AG04450 (cell line): Measurements from ENCODE around the gene CNR2. TPM values are rescaled to one million over a fixed set of nuclear protein-coding genes. Genes with fewer than 3 reads are reported as not detected.

Experiments used
- CTCF ChIA-PET: fragments of 300-600, 350-600 bp; formaldehyde crosslinking; extraction: SDS; loops from one replicate; lab custom pipeline; 2022; ENCODE audit warnings: antibody characterized with exemption, inconsistent platforms; lab: Charles Lee
- POLR2A ChIA-PET: fragments of 350-600 bp; formaldehyde crosslinking; extraction: SDS; loops from one replicate; lab custom pipeline; 2021; ENCODE audit warnings: antibody characterized with exemption, inconsistent platforms; lab: Yijun Ruan, JAX
- DNase-seq: peaks from one replicate; pipeline ENCODE4 v3.0.0-alpha.2; 2011; ENCODE audit warnings: low read depth, low spot score
- H3K27ac ChIP-seq: one replicate; pipeline ENCODE4 v1.5.1; 2012; ENCODE audit warnings: low read depth, low read length, control low read depth
- H3K27me3 ChIP-seq: one replicate; pipeline ENCODE4 v1.6.0; 2012; ENCODE audit warnings: low read length; ENCODE audit not compliant: control insufficient read depth, insufficient read depth
- H3K4me3 ChIP-seq: 2 replicates; pipeline ENCODE4 v1.5.1; 2011; ENCODE audit warnings: mild to moderate bottlenecking, low read depth, low read length, control low read depth
- H3K9me3 ChIP-seq: 2 replicates; pipeline ENCODE4 v1.5.1; 2012; ENCODE audit warnings: low read length; ENCODE audit not compliant: control insufficient read depth, insufficient read depth
- CTCF ChIP-seq: IDR thresholded peaks from 2 replicates; pipeline ENCODE4 v1.5.1; 2011; ENCODE audit warnings: low read depth, low read length, control low read depth, inconsistent platforms
- polyA plus RNA-seq: library from polyadenylated mRNA; depleted of rRNA; stranded (reverse); fragments of >200 nt; gene quantifications from 2 replicates; pipeline ENCODE4 v1.2.3, GENCODE V29; 2011

The CNR2 gene
- polyA plus RNA-seq, 1 experiment = not detected

- peaks cover 32% of the 10 kb centered on the region for H3K27me3 ChIP-seq
- no peak overlapping the region for H3K27ac ChIP-seq
- ChIA-PET POLR2A (interaction anchor here (0.5 kb wide), 1 partner anchor 19 kb away, joined by 5 read pairs; no protein-coding TSS in a partner anchor), CTCF (interaction anchor here (1.2 kb wide), 1 partner anchor 138 kb away, joined by 5 read pairs; no protein-coding TSS in a partner anchor)
- DNase-seq = no peak
- no peak overlapping the region for H3K4me3 ChIP-seq
- TF ChIP-seq CTCF = no peak
- H3K9me3 ChIP-seq = no peaks in the 10 kb centered on the region
Observed at GRCh38 chr1:23909412-23909811, 3.8 kb downstream of the CNR2 start.

- no peak overlapping the region for H3K27ac ChIP-seq
- ChIA-PET CTCF (no interaction called here), POLR2A (no interaction called here)
- no peak overlapping the region for H3K4me3 ChIP-seq
- DNase-seq = no peak
- no peaks in the 10 kb centered on the region for H3K9me3 ChIP-seq
- TF ChIP-seq CTCF = no peak
- peaks cover 39% of the 10 kb centered on the region for H3K27me3 ChIP-seq
Observed at GRCh38 chr1:23908453-23909341, 4.5 kb downstream of the CNR2 start.

GRCh38 chr1:23906731-23907130 is 6.4 kb downstream of the CNR2 start:
- peaks cover 4% of the 10 kb centered on the region; the same call in 1 of the 2 replicates for H3K9me3 ChIP-seq
- POLR2A ChIA-PET = no interaction called here
- peaks cover 53% of the 10 kb centered on the region for H3K27me3 ChIP-seq
- DNase-seq = no peak
- no peak for TF ChIP-seq CTCF
- no peak overlapping the region for H3K4me3 ChIP-seq
- CTCF ChIA-PET = interaction anchor here (0.6 to 1.3 kb wide), 3 partner anchors 10 to 1467 kb away, joined by 4 to 8 read pairs (median 4); no protein-coding TSS in a partner anchor
- no peak overlapping the region for H3K27ac ChIP-seq

DNA sequence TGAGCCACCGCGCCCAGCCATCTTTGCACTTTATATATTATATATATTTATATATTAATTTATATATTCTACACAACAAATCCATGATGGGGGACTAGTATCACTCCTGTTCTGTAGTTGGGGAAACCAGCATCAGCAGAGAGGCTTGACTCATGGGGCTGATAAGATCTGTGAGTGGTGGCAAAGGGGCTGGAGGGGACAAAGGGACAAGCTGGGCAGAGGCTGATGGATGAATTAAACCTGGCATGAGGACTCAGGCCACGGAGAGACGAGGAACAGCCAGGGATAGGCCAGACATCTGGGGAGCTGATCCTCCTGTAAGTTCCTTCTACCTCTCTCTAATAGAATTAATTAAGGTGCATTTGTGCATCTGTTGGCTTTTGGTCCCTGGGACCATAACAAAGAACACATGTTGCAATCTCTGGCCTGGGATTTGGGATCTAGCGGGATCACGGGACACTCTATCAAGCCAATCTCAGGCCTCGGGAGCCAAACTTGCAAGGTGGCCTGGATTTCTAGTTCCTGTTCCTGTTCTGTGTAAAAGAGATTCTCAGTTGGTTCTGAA is 7.6 kb downstream of the CNR2 start:
- no peak overlapping the region for H3K4me3 ChIP-seq
- POLR2A ChIA-PET = no interaction called here
- no peak for TF ChIP-seq CTCF
- peaks cover 5% of the 10 kb centered on the region; the same call in 1 of the 2 replicates for H3K9me3 ChIP-seq
- no peak for DNase-seq
- H3K27ac ChIP-seq = no peak overlapping the region
- CTCF ChIA-PET = interaction anchor here (1.3 kb wide), 1 partner anchor 11 kb away, joined by 4 read pairs; no protein-coding TSS in a partner anchor
- peaks cover 60% of the 10 kb centered on the region for H3K27me3 ChIP-seq
